GM12864 (cell line): Measurements from ENCODE around the gene EZR.

Experiments
- DNase-seq: peaks from one replicate; pipeline ENCODE4 v3.0.0-alpha.2; 2011; ENCODE audit warnings: low read depth
- H3K4me3 ChIP-seq: 2 replicates; pipeline ENCODE4 v1.5.1; 2011; ENCODE audit warnings: mild to moderate bottlenecking, low read depth, low read length, control low read depth
- TF ChIP-seq, protein P1 (sequence below): IDR thresholded peaks from 2 replicates; pipeline ENCODE4 v1.5.1; 2011; ENCODE audit warnings: low read depth, mild to moderate bottlenecking, moderate library complexity, low read length, control low read depth, inconsistent platforms; ENCODE audit errors: missing control alignments

EZR gene

DNA sequence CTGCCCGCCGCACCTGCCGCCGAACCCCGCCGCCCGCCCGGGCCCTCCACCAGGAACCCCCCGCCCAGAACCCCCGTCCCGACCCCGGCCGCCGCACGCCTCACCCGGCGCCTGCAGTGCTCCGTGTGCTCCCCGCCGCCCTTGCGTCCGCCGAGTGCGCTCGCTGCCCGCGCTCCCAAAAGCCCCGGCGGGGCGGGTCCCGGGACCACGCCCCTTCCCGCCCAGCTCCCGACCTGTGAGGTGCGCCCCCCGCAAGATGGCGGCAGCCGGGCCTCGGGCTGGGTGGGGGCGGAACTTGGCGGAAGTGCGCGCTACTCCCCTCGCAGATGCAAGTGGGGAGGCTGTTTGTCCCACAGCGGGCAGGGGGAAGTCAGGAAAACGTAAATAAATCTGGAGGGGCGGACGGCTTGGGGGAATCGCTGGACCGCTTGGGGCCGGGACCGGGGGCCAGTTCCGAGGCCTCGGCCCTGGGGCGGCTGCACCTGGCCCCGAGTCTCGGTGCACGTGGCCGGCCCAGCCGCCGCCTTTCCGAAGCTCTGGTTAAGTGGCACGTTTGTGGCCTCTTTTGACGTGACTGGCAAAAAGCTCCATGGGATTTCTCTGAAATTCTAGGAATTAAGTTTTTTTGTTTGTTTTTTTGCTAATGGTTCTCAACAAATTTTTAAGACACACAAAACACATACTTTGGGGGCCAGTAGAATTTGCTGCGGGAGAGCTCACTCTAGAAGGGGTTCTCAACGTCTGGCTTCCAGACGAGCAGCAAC lies at the start of gene EZR:
Gene EZR (minus strand): TSS at position 156 of the 764 bp plus-strand sequence. CDS start 1,275 bp downstream, outside the sequence.
- H3K4me3 ChIP-seq = peak within 1 kb of the TSS; percentile 64
- DNase-seq = no peak
- TF ChIP-seq, protein P1, sequence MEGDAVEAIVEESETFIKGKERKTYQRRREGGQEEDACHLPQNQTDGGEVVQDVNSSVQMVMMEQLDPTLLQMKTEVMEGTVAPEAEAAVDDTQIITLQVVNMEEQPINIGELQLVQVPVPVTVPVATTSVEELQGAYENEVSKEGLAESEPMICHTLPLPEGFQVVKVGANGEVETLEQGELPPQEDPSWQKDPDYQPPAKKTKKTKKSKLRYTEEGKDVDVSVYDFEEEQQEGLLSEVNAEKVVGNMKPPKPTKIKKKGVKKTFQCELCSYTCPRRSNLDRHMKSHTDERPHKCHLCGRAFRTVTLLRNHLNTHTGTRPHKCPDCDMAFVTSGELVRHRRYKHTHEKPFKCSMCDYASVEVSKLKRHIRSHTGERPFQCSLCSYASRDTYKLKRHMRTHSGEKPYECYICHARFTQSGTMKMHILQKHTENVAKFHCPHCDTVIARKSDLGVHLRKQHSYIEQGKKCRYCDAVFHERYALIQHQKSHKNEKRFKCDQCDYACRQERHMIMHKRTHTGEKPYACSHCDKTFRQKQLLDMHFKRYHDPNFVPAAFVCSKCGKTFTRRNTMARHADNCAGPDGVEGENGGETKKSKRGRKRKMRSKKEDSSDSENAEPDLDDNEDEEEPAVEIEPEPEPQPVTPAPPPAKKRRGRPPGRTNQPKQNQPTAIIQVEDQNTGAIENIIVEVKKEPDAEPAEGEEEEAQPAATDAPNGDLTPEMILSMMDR = no peak

DNA sequence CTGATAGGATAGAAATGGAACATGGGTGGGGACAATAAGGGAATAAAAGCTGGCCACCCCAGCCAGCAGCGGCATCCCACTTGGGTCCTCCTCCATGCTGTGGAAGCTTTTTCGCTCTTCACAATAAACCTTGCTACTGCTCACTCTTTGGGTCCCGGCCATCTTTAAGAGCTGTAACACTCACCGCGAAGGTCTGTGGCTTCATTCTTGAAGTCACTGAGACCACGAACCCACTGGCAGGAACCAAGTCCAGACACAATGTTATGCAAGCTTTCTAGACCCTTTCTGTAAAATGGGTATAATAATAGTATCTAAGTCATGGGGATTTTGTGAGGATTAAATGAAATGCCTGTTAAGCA lies 48.9 kb upstream of the EZR start:
- DNase-seq = no peak
- H3K4me3 ChIP-seq = no peak overlapping the region
- TF ChIP-seq, protein P1 = no peak

DNA sequence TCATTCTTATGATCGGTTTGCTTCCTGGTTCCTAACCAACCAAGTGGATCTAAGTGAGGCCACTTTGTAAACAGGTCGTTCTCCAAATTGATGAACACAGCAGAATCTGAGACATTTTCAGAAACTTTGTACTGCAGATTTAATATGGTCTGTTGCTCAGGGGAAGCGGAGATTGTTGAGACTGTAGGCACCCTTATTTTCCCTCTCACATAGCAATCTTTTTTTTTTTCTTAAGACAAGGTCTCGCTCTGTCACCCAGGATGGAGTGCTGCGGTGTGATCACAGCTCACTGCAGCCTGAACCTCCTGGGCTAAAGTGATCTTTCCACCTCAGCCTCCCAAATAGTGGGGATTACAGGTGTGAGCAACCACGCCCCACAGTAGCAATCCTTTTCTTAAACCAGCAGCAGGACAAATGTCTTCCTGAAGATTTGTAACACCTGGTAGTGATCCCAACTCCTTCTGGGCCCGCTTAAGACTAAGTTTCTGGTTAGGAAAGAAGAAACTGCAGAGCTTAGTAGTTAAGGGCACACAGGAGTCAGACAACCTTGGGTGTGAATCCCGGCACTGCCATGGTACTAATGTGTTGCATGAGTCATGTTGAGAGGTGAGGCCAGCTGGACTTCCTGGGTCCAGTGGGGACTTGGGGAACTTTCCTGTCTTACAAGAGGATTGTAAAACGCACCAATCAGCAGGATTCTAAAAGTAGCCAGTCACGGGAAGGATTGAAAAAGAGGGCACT lies 48.4 kb upstream of the EZR start:
- no peak for DNase-seq
- no peak overlapping the region for H3K4me3 ChIP-seq
- TF ChIP-seq, protein P1 = no peak

DNA sequence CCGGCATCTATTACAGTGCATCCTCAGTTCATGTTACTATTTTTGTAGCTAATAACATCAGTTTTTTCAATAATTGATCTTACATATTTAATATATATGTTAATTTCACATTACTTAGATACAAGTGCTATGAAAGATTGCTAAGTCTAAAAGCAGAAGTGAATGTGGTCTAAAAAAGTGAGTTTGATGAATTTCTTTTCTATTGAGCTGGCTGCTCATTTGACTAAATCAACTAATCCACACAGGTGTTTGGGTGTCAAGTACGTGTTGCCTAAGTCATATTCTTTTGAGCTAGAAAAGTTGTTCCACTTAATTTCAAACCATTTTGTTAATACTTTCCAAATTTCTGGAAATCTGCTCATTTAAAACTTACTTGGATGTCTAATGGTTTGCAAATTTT lies 46.6 kb upstream of the EZR start:
- TF ChIP-seq, protein P1 = no peak
- no peak for DNase-seq
- no peak overlapping the region for H3K4me3 ChIP-seq

DNA sequence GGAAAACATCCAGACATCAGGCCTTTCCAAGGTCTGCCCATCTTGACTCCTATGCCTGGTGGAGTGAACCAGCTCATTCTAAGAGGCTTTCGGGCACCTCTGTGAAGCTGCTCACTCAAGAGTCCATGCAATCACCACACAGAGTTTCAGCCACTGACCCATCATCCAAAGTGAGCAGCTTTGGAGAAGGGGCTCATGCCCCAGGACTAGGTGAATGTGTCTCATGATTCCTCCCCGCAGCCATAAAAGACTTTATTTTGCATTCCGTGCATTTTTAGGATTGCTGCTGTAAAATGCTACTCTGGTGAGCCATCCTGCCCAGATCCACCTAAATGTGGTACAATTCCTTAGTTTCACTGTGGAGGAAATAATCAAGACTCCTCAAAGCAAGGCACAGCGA lies 44.5 kb upstream of the EZR start:
- TF ChIP-seq, protein P1 = no peak
- H3K4me3 ChIP-seq = no peak overlapping the region
- DNase-seq = no peak

DNA sequence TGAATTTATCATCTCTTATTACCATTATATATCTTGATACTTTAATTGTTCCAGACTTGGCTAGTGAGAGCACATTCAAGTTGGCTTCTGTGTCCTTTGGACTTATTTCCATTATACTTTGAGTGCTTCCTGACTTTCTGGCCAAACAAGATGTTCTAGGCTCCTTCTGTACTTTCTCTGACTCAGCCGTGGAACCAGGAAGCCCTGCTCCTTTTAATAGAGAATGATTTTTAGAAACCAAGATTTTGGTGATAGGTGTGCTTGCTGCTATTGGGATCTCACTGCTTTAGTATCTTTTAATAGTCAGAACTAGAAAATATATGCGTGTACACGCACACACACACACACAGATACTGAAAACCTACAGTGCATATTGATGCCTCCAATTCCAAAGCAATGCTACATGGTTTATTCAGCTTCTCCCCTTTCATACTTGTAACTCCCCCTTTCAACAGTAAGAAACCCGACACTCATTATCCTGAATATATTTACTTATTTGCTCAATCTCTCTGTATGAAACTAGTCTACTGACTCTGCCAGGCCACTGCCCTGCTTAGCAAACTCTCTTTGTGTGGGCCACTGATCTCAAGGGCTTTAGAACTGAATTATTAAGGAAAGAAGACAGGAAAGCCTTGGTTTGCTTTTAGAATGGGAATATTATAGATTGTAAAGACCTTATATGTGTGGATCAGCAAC lies 42.7 kb upstream of the EZR start:
- no peak for DNase-seq
- TF ChIP-seq, protein P1 = no peak
- H3K4me3 ChIP-seq = no peak overlapping the region
